Esophagus muscularis mucosa (tissue), 4 donors: ENCODE measurements around the gene VEPH1.

ENCODE experiments used
- CTCF ChIP-seq, 3 experiments: fragments of 200-600 bp in 2 of 3; fragments of 450-650 bp in 1 of 3; sonication (generic) in 2 of 3; IDR thresholded peaks; one replicate each; pipeline ENCODE4 v1.5.1; 2017 to 2019; ENCODE audit warnings: antibody characterized with exemption in 3 of 3, mild to moderate bottlenecking in 2 of 3, moderate library complexity in 1 of 3
- EP300 ChIP-seq: sonication (generic); formaldehyde crosslinking; IDR thresholded peaks from one replicate; pipeline ENCODE4 v1.6.1; 2017; ENCODE audit warnings: antibody characterized with exemption
- POLR2AphosphoS5 ChIP-seq, 2 donors: sonication (generic); formaldehyde crosslinking; IDR thresholded peaks; one replicate each; pipeline ENCODE4 v1.6.1; 2017; ENCODE audit warnings: antibody characterized with exemption in 2 of 2

- TF ChIP-seq CTCF (IDR thresholded peaks at IDR 0.05), result no peak
- TF ChIP-seq EP300, result no peak
- TF ChIP-seq POLR2AphosphoS5 (IDR thresholded peaks at IDR 0.05), result no peak
Measured at GRCh38 chr3:157280786-157281185, 222.4 kb downstream of the VEPH1 start.
